Epithelial cell of proximal tubule (primary cell): ENCODE measurements around the gene ERC1. TPM values are rescaled to one million over a fixed set of nuclear protein-coding genes. Genes with fewer than 3 reads are reported as not detected.

Experiments used
- DNase-seq: peaks from one replicate; pipeline ENCODE4 v3.0.0-alpha.2; 2011; ENCODE audit warnings: low read depth
- H3K4me3 ChIP-seq: 2 replicates; pipeline ENCODE4 v1.5.1; 2011; ENCODE audit warnings: low read depth, mild to moderate bottlenecking, low read length
- total RNA-seq: library from RNA; depleted of rRNA; stranded (reverse); fragments of >200 nt; gene quantifications from 2 replicates; pipeline ENCODE4 v1.2.3, GENCODE V29; 2015
- TF ChIP-seq, protein P1 (sequence below): conservative IDR thresholded peaks from 2 replicates; pipeline ENCODE4 v1.5.1; 2012; ENCODE audit warnings: low read depth, mild to moderate bottlenecking, low read length

ERC1 gene
- total RNA-seq, 1 donor from 2014 or later, result 16.5 TPM

- H3K4me3 ChIP-seq, result no peak overlapping the region
- no peak for DNase-seq
- TF ChIP-seq, protein P1, sequence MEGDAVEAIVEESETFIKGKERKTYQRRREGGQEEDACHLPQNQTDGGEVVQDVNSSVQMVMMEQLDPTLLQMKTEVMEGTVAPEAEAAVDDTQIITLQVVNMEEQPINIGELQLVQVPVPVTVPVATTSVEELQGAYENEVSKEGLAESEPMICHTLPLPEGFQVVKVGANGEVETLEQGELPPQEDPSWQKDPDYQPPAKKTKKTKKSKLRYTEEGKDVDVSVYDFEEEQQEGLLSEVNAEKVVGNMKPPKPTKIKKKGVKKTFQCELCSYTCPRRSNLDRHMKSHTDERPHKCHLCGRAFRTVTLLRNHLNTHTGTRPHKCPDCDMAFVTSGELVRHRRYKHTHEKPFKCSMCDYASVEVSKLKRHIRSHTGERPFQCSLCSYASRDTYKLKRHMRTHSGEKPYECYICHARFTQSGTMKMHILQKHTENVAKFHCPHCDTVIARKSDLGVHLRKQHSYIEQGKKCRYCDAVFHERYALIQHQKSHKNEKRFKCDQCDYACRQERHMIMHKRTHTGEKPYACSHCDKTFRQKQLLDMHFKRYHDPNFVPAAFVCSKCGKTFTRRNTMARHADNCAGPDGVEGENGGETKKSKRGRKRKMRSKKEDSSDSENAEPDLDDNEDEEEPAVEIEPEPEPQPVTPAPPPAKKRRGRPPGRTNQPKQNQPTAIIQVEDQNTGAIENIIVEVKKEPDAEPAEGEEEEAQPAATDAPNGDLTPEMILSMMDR, result no peak
Observed at GRCh38 chr12:1496162-1496900, 505.3 kb downstream of the ERC1 start.

GRCh38 chr12:1497161-1497560, 506.1 kb downstream of the ERC1 start:
- H3K4me3 ChIP-seq, result no peak overlapping the region
- TF ChIP-seq, protein P1, result no peak
- no peak for DNase-seq

GRCh38 chr12:1498199-1498740, 507.2 kb downstream of the ERC1 start:
- DNase-seq, result no peak

DNA sequence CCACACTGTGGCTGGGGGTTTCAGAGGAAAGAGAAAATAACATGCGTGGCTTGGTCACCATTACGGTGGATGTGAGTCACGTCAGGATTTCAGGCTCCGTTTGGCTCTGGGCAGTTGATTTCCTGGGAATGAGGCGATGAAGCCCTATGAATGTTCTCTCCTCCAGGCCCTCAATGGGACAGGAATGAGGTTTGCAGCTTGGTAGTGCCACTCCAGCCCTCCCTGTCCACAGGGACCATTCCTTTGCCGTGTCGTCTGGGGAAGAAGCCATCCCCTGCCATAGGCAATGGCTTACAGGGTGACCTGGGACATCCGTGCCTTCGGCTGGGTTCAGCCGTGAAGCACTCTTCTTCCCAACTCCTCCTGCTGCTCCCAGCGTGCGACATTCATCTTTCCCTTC, 508.3 kb downstream of the ERC1 start:
- TF ChIP-seq, protein P1, result no peak
- DNase-seq, result no peak
- no peak overlapping the region for H3K4me3 ChIP-seq

More at GRCh38 chr12:1498199-1498740, 507.2 kb downstream of the ERC1 start:
- TF ChIP-seq, protein P1, result no peak
- no peak overlapping the region for H3K4me3 ChIP-seq

GRCh38 chr12:1500095-1500801, 509.2 kb downstream of the ERC1 start:
- no peak for DNase-seq
- no peak overlapping the region for H3K4me3 ChIP-seq
- TF ChIP-seq, protein P1, result no peak

DNA sequence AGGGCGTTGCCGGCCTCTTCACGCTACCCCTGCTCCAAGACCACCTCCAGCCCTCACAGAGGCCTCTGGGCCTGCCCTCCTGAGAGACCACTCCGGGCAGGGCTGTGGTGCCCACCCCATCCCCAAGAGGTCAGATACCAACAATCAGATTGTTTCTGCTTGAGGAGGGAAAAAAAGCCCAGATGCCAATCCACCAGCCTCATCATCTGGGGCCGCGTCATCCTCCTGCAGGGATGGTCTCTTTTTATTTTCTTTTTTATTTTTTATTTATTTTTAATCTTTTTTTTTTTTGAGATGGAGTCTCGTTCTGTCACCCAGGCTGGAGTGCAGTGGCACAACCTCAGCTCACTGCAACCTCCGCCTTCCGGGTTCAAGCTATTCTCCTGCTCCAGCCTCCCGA, 510.0 kb downstream of the ERC1 start:
- no peak overlapping the region for H3K4me3 ChIP-seq
- TF ChIP-seq, protein P1, result no peak
- no peak for DNase-seq
